ENCODE measurements around the gene PHF2.

Gene PHF2

GRCh38 chr9:93536874-93537273, 39.5 kb upstream of the PHF2 start:
- Histone ChIP-seq H3K27ac (ENCODE audit: extremely low read depth, low read depth, low read length) (no peak overlapping the region), H3K4me1 (ENCODE audit: control insufficient read depth, insufficient read depth, low read length) (no peaks in the 10 kb centered on the region), H3K4me3 (ENCODE audit: low read depth, low read length) (no peak overlapping the region), H3K36me3 (ENCODE audit: control insufficient read depth in 2 of 2, insufficient read depth in 1 of 2, low read length in 2 of 2) (peaks cover 4 to 64% of the 10 kb centered on the region in 2 experiments; a peak in 1 of 3 replicates), H3K9me3 (ENCODE audit: control insufficient read depth, insufficient read depth, low read depth, low read length) (no peaks in the 10 kb centered on the region)
- ChIA-PET CTCF (no interaction called here), POLR2A (no interaction called here)
- TF ChIP-seq, protein P1, sequence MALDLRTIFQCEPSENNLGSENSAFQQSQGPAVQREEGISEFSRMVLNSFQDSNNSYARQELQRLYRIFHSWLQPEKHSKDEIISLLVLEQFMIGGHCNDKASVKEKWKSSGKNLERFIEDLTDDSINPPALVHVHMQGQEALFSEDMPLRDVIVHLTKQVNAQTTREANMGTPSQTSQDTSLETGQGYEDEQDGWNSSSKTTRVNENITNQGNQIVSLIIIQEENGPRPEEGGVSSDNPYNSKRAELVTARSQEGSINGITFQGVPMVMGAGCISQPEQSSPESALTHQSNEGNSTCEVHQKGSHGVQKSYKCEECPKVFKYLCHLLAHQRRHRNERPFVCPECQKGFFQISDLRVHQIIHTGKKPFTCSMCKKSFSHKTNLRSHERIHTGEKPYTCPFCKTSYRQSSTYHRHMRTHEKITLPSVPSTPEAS (tag by site-specific recombination; IDR thresholded peaks at IDR 0.05), result no peak

- ChIA-PET POLR2A (no interaction called here), CTCF (interaction anchor here (1.4 kb wide), 1 partner anchor 26 kb away, joined by 4 read pairs; no protein-coding TSS in a partner anchor)
- Histone ChIP-seq H3K36me3 (ENCODE audit: control insufficient read depth in 2 of 2, insufficient read depth in 1 of 2, low read length in 2 of 2) (peaks cover 4 to 58% of the 10 kb centered on the region in 2 experiments; a peak in 1 of 3 replicates), H3K4me3 (ENCODE audit: low read depth, low read length) (no peak overlapping the region), H3K27ac (ENCODE audit: extremely low read depth, low read depth, low read length) (no peak overlapping the region), H3K9me3 (ENCODE audit: control insufficient read depth, insufficient read depth, low read depth, low read length) (no peaks in the 10 kb centered on the region), H3K4me1 (ENCODE audit: control insufficient read depth, insufficient read depth, low read length) (no peaks in the 10 kb centered on the region)
- no peak for TF ChIP-seq HIC1 (tag by site-specific recombination; IDR thresholded peaks at IDR 0.05)
- no peak for TF ChIP-seq PRDM4 (tag by site-specific recombination; IDR thresholded peaks at IDR 0.05)
- TF ChIP-seq, protein P2, sequence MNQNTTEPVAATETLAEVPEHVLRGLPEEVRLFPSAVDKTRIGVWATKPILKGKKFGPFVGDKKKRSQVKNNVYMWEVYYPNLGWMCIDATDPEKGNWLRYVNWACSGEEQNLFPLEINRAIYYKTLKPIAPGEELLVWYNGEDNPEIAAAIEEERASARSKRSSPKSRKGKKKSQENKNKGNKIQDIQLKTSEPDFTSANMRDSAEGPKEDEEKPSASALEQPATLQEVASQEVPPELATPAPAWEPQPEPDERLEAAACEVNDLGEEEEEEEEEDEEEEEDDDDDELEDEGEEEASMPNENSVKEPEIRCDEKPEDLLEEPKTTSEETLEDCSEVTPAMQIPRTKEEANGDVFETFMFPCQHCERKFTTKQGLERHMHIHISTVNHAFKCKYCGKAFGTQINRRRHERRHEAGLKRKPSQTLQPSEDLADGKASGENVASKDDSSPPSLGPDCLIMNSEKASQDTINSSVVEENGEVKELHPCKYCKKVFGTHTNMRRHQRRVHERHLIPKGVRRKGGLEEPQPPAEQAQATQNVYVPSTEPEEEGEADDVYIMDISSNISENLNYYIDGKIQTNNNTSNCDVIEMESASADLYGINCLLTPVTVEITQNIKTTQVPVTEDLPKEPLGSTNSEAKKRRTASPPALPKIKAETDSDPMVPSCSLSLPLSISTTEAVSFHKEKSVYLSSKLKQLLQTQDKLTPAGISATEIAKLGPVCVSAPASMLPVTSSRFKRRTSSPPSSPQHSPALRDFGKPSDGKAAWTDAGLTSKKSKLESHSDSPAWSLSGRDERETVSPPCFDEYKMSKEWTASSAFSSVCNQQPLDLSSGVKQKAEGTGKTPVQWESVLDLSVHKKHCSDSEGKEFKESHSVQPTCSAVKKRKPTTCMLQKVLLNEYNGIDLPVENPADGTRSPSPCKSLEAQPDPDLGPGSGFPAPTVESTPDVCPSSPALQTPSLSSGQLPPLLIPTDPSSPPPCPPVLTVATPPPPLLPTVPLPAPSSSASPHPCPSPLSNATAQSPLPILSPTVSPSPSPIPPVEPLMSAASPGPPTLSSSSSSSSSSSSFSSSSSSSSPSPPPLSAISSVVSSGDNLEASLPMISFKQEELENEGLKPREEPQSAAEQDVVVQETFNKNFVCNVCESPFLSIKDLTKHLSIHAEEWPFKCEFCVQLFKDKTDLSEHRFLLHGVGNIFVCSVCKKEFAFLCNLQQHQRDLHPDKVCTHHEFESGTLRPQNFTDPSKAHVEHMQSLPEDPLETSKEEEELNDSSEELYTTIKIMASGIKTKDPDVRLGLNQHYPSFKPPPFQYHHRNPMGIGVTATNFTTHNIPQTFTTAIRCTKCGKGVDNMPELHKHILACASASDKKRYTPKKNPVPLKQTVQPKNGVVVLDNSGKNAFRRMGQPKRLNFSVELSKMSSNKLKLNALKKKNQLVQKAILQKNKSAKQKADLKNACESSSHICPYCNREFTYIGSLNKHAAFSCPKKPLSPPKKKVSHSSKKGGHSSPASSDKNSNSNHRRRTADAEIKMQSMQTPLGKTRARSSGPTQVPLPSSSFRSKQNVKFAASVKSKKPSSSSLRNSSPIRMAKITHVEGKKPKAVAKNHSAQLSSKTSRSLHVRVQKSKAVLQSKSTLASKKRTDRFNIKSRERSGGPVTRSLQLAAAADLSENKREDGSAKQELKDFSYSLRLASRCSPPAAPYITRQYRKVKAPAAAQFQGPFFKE (tag by site-specific recombination; IDR thresholded peaks at IDR 0.05; ENCODE audit: borderline replicate concordance), result no peak
- TF ChIP-seq ZSCAN23 (tag by site-specific recombination; IDR thresholded peaks at IDR 0.05), result no peak
- no peak for TF ChIP-seq SETDB1 (IDR thresholded peaks at IDR 0.05; ENCODE audit: insufficient read length, low read length)
- TF ChIP-seq ZNF248 (tag by site-specific recombination; IDR thresholded peaks at IDR 0.05), result no peak
- TF ChIP-seq, protein P3, sequence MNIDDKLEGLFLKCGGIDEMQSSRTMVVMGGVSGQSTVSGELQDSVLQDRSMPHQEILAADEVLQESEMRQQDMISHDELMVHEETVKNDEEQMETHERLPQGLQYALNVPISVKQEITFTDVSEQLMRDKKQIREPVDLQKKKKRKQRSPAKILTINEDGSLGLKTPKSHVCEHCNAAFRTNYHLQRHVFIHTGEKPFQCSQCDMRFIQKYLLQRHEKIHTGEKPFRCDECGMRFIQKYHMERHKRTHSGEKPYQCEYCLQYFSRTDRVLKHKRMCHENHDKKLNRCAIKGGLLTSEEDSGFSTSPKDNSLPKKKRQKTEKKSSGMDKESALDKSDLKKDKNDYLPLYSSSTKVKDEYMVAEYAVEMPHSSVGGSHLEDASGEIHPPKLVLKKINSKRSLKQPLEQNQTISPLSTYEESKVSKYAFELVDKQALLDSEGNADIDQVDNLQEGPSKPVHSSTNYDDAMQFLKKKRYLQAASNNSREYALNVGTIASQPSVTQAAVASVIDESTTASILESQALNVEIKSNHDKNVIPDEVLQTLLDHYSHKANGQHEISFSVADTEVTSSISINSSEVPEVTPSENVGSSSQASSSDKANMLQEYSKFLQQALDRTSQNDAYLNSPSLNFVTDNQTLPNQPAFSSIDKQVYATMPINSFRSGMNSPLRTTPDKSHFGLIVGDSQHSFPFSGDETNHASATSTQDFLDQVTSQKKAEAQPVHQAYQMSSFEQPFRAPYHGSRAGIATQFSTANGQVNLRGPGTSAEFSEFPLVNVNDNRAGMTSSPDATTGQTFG (tag by site-specific recombination; IDR thresholded peaks at IDR 0.05; ENCODE audit: borderline replicate concordance), result no peak
- TF ChIP-seq ZNF138 (tag by site-specific recombination; IDR thresholded peaks at IDR 0.05; ENCODE audit: borderline replicate concordance), result no peak
- TF ChIP-seq, protein P4, sequence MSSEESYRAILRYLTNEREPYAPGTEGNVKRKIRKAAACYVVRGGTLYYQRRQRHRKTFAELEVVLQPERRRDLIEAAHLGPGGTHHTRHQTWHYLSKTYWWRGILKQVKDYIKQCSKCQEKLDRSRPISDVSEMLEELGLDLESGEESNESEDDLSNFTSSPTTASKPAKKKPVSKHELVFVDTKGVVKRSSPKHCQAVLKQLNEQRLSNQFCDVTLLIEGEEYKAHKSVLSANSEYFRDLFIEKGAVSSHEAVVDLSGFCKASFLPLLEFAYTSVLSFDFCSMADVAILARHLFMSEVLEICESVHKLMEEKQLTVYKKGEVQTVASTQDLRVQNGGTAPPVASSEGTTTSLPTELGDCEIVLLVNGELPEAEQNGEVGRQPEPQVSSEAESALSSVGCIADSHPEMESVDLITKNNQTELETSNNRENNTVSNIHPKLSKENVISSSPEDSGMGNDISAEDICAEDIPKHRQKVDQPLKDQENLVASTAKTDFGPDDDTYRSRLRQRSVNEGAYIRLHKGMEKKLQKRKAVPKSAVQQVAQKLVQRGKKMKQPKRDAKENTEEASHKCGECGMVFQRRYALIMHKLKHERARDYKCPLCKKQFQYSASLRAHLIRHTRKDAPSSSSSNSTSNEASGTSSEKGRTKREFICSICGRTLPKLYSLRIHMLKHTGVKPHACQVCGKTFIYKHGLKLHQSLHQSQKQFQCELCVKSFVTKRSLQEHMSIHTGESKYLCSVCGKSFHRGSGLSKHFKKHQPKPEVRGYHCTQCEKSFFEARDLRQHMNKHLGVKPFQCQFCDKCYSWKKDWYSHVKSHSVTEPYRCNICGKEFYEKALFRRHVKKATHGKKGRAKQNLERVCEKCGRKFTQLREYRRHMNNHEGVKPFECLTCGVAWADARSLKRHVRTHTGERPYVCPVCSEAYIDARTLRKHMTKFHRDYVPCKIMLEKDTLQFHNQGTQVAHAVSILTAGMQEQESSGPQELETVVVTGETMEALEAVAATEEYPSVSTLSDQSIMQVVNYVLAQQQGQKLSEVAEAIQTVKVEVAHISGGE (tag by site-specific recombination; conservative IDR thresholded peaks at IDR 0.05; ENCODE audit: low read depth), result no peak
- no peak for TF ChIP-seq ZNF302 (tag by site-specific recombination; IDR thresholded peaks at IDR 0.05; ENCODE audit: low read depth)
- no peak for TF ChIP-seq ZNF585B (tag by site-specific recombination; IDR thresholded peaks at IDR 0.05)
- TF ChIP-seq, protein P5, sequence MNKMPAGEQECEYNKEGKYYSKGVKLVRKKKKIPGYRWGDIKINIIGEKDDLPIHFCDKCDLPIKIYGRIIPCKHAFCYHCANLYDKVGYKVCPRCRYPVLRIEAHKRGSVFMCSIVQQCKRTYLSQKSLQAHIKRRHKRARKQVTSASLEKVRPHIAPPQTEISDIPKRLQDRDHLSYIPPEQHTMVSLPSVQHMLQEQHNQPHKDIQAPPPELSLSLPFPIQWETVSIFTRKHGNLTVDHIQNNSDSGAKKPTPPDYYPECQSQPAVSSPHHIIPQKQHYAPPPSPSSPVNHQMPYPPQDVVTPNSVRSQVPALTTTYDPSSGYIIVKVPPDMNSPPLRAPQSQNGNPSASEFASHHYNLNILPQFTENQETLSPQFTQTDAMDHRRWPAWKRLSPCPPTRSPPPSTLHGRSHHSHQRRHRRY (tag by site-specific recombination; IDR thresholded peaks at IDR 0.05), result no peak
- TF ChIP-seq SP3 (tag by site-specific recombination; IDR thresholded peaks at IDR 0.05), result no peak
These were observed 36.1 kb upstream of the PHF2 start for GRCh38 chr9:93540305-93540704.

Measured in HEK293 (cell line).